Measurements from ENCODE around the gene KCNN3.

The KCNN3 gene

GRCh38 chr1:154793685-154794084, 76.4 kb downstream of the KCNN3 start:
- no peak for DNase-seq (ENCODE audit: low read depth, low spot score)

GRCh38 chr1:154792899-154793298, 77.2 kb downstream of the KCNN3 start:
- no peak for DNase-seq (ENCODE audit: low read depth, low spot score)

DNA sequence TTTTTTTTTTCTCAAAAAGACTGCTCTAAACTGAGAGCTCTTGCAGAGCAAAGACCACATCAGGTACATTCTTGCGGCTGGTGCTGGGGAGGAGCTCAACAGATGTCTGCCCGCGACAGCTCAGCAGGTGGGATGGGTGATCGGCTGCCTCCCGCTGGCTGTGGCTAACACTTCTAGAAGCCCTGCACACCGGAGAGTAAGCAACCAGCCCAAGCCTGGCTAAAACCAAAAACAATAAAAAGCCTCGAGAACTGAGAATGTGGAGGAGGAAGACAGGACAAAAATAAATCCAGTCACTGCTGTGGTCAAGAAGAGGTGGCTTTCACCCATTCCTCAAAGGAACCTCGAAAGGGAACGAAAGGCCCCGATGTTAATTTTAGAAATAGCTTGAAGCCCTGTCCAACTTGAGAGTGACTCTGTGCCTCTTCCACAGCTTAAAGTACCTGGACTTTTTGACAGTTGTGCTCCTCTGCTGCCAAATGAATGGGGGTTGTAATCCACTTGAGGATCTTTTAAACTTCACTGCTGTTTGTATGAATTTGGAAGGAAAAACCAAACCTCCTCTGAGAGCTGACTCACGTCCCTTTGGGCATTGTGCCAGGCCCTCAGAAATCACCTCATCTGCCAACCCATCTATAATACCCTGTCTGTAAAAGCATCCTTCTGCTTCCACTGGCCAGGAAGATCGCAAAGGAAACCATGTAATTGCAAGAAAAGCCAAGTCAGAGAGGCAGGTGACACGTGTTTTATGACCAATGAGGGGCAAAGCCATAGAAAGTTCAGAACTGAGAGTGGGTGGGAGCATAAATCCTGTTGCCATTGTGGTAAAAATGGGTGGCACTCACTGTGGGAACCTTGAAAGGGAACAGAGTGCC, 78.6 kb downstream of the KCNN3 start:
- DNase-seq (ENCODE audit: low read depth, low spot score): peak; percentile 53

DNA sequence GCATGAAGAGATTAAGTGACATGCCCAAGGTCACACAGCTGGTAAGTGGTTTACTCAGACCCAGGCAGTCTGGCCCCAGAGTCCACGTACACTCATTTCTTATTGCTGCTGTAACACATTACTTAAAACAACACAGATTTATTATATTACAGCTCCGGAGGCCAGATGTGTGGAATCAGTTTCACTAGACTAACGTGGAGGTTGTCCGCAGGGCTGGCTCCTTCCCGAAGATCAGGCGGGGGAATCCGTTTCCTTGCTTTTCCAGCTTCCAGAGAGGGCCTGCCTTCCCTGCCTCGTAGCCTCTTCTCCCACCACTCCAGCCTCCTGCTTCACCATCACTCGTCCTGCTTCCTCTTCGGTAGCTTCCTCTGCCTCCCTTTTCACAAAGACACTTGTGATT, 81.2 kb downstream of the KCNN3 start:
- DNase-seq (ENCODE audit: low read depth, low spot score): no peak

- no peak for DNase-seq (ENCODE audit: low read depth, low spot score)
Observed at GRCh38 chr1:154788110-154788870, 81.8 kb downstream of the KCNN3 start.

GRCh38 chr1:154786804-154787570, 83.1 kb downstream of the KCNN3 start:
- DNase-seq (ENCODE audit: low read depth, low spot score): no peak

DNA sequence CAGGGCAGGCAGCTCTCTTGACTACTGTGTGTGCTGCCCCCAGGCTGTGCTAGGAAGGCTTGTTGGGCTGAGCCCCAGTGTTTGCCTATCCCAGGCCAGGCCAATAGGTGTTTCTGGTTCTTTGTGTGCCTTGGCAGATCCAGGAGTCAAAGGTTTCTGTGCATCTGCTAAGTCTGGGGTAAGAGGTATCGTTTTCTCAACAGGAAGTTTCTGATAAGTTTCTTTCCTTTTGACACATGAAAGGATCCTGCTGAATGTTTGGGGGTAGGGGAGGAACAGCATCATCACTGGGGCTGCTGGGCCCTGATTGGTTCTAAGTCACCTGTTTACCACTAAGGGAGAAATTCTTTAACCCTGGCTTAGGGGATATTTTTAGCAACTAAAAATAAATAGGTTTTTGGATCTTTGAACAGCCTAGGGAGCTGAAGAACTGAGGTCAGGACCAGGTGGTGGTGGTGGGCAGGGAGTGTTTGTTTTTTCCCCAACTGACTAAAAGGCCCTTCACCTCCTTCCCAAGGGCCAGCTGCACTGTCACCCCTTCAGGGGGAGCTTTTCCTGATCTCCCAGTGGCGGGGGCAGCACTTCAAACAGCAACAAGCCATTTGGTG, 85.1 kb downstream of the KCNN3 start:
- DNase-seq (ENCODE audit: low read depth, low spot score): peak; percentile 31

DNA sequence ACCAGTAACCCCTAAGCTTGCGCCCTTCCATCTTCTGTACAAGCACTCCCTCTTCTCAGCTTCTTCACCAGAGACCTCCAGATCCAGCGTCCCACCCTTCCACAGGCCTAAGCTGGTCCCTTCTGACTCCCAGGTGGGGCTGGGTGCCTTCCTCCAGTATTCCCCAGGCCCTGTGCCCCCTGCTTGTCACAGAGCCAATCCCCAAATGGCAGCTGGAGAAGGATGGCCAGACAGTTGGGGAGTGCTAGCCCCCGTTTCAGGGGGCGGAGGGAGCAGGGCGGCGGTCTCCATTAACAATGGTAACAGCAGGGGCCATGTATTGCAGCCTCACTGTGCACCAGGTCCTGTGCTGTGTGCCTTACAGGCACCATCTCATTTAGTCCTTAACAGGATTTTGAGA, 85.7 kb downstream of the KCNN3 start:
- no peak for DNase-seq (ENCODE audit: low read depth, low spot score)

- no peak for DNase-seq (ENCODE audit: low read depth, low spot score)
Observed at GRCh38 chr1:154783976-154784375, 86.1 kb downstream of the KCNN3 start.

GRCh38 chr1:154780541-154780940, 89.5 kb downstream of the KCNN3 start:
- DNase-seq (ENCODE audit: low read depth, low spot score): no peak

- no peak for DNase-seq (ENCODE audit: low read depth, low spot score)
Observed at GRCh38 chr1:154779551-154780189, 90.4 kb downstream of the KCNN3 start.

GRCh38 chr1:154778944-154779343, 91.1 kb downstream of the KCNN3 start:
- DNase-seq (ENCODE audit: low read depth, low spot score): no peak

- DNase-seq (ENCODE audit: low read depth, low spot score): no peak
Observed at GRCh38 chr1:154778275-154778674, 91.8 kb downstream of the KCNN3 start.

DNA sequence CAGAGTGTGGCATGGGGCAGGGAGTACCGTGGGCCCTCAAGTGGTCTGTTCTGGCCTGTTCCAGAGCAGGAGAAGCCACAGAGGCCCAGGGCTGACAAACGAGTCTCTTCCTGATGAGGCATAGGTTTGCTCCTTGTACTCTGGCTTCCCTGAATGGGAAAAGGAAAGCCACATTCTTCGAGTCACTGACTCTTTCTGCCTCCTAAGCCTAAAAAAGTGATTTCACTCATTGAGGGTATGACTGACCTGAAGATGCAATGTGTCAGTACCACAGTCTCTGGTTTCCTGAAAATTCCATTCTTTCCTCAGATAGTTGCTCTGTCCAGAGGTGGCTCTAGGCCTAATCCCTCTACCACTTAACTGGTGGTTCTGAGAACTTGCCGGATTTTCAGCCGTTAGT, 92.3 kb downstream of the KCNN3 start:
- DNase-seq (ENCODE audit: low read depth, low spot score): no peak

DNA sequence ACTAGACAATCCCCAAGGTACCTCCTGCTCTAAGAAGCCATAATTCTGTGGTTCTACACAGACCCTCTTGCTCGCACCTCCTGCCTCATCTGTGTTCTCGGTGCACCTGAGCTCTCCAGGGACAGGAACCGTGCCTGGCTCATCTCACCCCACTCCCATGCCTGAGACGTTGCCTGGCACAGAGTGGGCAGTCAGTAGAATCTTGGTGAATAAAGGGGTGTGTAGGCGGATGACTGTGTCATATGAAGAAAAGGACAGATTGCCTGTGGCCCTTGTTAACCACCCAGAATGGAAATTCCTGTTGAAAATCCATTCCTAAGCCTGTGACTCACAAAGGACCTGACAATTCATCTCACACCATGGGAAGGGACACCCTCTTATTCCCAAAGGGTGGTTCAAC, 92.9 kb downstream of the KCNN3 start:
- DNase-seq (ENCODE audit: low read depth, low spot score): no peak

DNA sequence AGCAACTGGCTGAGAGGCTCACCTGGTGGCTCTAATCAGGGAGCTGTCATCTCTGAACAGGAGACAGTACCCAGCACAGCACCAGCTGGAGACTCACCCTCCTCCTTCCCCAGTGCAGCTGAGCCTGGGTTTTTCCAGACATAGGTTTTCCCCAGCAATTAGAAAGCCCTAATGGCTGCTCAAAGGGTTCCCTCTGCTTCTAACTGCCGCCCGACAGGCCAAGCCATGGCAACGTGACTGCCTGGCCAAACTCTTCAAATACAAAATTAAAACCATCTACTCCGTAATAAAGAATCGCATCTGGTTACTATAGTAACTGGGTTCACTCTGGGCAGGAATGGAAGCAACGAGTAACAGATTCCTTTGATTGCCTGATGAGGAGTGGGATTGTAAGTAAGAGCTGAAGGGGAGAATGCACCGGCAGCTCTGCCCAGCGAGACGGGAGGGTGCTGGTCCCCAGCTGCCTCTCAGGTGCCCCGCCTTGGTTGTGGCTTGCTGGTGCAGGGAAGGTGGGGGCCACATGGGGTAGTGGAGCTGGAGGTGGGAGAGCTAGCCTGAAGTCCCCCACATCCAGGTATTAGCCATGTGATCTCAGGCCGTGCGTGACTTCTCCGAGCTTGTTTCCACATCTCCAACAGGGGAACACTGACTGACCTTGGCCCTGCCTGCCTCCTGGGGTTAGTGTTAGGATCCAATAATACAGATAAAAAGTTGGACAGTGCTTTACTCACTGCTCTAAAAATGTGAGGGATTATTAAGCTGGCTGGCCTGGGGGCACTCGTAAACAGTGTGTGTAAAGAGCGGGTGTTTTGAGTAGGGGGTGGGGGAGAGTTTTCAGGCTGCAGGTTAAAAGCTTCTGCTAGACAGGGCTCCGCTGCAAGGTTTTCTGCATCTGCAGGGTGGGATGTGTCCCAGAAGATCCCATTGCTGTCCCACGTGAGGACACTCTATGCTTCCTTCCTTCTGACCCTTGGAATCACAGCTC, 94.2 kb downstream of the KCNN3 start:
- no peak for DNase-seq (ENCODE audit: low read depth, low spot score)

- no peak for DNase-seq (ENCODE audit: low read depth, low spot score)
Observed at GRCh38 chr1:154774175-154774855, 95.8 kb downstream of the KCNN3 start.

DNA sequence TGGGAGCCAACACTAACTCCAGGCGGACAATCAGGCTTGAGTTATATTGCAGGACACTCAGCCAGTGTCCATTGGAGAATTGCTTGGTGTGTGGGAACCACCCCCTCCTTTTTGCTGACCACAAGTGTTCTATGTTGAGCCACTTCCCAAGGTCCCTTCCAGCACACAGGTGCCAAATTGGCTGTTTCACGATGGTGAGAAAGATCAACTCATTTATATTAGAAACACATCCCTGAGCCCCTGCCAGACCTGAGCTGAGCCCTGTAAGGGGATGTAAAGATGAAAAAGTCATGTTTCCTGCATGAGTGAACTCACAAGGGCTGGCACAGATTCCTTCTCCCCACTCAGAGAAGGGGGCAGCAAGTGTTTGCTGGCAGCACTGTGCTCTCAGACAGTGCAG, 96.5 kb downstream of the KCNN3 start:
- DNase-seq (ENCODE audit: low read depth, low spot score): no peak

Measured in activated naive CD8-positive, alpha-beta T cell treated with anti-CD3 and anti-CD28 coated beads, Interleukin-2, amount 50 U/mL, for 16 hours (primary cell).